BJ (cell line): ENCODE measurements around the gene DNAJC18. TPM values are rescaled to one million over a fixed set of nuclear protein-coding genes. Genes with fewer than 3 reads are reported as not detected.

Experiments used
- CTCF ChIA-PET: fragments of 350-600 bp; formaldehyde crosslinking; extraction: SDS; loops from one replicate; lab custom pipeline; 2021; ENCODE audit warnings: antibody characterized with exemption, inconsistent platforms; lab: Yijun Ruan, JAX
- POLR2A ChIA-PET: fragments of 300-600 bp; sonication (Branson Sonifier 250); formaldehyde crosslinking; extraction: SDS; loops from one replicate; lab custom pipeline; 2021; ENCODE audit warnings: antibody characterized with exemption; lab: Charles Lee
- DNase-seq: peaks from one replicate; pipeline ENCODE4 v3.0.0-alpha.2; 2011; ENCODE audit warnings: low read depth
- H3K27me3 ChIP-seq: 2 replicates; pipeline ENCODE4 v1.6.0; 2011; ENCODE audit warnings: low read length; ENCODE audit not compliant: control insufficient read depth, insufficient read depth
- H3K36me3 ChIP-seq: 2 replicates; pipeline ENCODE4 v1.5.1; 2011; ENCODE audit warnings: low read length; ENCODE audit not compliant: control insufficient read depth, insufficient read depth
- H3K4me3 ChIP-seq: 2 replicates; pipeline ENCODE4 v1.5.1; 2011; ENCODE audit warnings: low read depth, mild to moderate bottlenecking, control low read depth, low read length
- polyA plus RNA-seq: library from polyadenylated mRNA; depleted of rRNA; stranded (reverse); fragments of >200 nt; gene quantifications from 2 replicates; pipeline ENCODE4 v1.2.3, GENCODE V29; 2011
- TF ChIP-seq, protein P1 (sequence below): IDR thresholded peaks from 2 replicates; pipeline ENCODE4 v1.5.1; 2011; ENCODE audit warnings: low read depth, mild to moderate bottlenecking, control low read depth, inconsistent platforms, low read length, moderate library complexity; ENCODE audit not compliant: insufficient read depth

Gene DNAJC18
- polyA plus RNA-seq, 1 experiment = 5.2 TPM

DNA sequence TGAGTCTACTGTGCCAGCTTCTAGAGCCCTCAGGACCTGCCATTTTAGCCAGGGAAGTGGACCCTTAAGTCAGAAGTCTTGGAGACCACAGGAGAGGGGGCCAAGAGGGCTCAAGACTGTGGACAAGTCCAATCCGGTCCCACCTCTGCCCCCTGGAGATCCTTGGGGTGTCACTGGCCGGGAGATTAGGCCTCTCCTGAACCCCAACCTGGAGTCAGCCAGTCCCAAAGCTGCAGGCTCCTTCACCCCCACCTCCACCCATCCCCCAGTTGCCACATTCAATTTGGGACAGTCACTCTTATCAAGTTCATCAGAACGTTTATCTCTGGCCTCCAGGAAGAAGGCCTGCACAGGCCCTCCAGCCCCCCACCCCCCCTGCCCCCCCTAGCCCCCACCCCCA, 56.5 kb downstream of the DNAJC18 start:
- CTCF ChIA-PET = no interaction called here
- POLR2A ChIA-PET = no interaction called here
- TF ChIP-seq, protein P1, sequence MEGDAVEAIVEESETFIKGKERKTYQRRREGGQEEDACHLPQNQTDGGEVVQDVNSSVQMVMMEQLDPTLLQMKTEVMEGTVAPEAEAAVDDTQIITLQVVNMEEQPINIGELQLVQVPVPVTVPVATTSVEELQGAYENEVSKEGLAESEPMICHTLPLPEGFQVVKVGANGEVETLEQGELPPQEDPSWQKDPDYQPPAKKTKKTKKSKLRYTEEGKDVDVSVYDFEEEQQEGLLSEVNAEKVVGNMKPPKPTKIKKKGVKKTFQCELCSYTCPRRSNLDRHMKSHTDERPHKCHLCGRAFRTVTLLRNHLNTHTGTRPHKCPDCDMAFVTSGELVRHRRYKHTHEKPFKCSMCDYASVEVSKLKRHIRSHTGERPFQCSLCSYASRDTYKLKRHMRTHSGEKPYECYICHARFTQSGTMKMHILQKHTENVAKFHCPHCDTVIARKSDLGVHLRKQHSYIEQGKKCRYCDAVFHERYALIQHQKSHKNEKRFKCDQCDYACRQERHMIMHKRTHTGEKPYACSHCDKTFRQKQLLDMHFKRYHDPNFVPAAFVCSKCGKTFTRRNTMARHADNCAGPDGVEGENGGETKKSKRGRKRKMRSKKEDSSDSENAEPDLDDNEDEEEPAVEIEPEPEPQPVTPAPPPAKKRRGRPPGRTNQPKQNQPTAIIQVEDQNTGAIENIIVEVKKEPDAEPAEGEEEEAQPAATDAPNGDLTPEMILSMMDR = no peak
- no peaks in the 10 kb centered on the region for H3K27me3 ChIP-seq
- H3K4me3 ChIP-seq = no peak overlapping the region
- no peak for DNase-seq
- H3K36me3 ChIP-seq = no peaks in the 10 kb centered on the region

DNA sequence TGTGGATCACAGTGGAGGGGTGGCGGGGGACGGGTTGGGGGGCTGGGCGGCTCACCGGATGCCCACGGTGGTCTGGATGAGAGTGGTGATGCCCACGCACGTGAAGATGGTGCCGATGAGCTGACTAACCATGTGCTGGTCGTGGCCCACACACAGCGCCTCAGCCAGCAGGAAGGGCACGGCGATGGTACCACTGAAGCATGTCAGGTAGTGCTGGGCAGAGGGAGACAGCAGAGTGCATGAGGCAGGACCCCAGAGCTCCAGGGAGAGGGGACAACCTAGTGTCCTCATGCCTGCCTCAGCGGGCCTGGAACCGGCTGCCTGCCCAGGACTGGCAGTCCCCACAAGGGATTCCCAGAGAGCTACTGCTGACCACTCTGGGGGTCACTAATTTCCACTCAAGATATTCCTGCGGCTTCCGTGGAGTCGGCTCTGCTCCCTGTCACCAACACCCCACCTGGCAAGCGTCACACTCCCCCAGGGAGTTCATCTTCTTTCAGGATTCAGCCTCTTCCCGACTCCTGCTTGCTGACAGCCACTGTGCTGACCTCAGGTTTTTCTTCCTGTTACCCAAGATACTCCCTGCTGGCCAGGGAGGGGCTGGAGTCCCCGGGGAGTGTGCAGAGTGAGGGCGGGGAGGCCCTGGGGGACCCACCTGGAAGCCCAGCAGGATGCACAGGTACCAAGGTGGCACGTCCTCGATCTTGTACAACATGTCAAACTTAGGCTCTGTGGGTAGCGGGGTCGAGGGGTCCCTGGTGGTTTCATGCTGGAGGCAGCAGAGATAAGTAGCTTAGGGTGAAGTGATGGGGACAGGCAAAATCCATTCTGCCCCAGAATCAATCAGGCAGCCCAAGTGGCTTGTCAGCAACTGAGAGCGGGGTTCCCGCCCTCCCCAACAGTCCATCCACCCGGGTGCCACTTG, 57.2 kb downstream of the DNAJC18 start:
- Histone ChIP-seq H3K4me3 (no peak overlapping the region), H3K27me3 (no peaks in the 10 kb centered on the region), H3K36me3 (no peaks in the 10 kb centered on the region; the same call in 1 of the 2 replicates)
- ChIA-PET POLR2A (no interaction called here), CTCF (no interaction called here)
- TF ChIP-seq, protein P1 = no peak
- no peak for DNase-seq

DNA sequence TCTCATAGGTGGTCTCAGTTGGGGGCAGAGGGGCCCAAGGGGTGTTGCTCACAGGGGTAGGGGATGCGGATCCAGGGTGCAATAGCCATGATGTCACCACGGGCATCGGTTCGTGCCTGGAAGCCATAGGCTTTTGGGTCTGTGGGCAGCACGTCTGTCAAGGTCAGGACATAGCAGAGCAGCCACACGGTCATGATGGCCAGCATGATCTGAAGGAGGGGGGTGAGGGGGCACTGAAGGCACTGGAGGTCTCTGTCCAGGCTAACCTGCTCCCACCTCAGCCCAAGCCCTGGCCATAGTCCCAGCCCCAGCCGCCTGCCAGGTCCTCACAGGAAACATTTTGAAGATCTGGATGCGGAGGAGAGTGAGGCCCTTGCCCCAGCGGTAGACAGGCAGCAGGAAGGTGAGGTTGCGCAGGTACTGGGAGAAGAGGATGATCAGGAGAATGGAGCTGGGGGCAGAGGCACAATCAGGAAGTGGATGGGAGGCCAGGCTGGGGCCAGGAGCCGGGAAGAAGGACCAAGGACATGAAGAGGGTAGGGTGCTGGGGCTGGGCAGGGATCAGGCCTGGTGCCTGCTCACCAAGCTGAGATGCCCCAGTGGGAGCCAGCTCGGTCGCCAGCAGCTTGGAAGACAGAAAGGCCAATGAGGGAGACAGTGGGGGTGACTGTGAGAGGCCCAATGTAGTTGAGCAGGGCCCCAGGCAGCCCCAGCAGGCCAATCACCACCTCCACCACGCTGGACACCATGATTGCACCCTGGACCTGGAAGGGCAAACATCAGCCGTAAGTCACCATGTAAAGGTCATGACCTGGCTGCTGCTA, 59.5 kb downstream of the DNAJC18 start:
- TF ChIP-seq, protein P1 = no peak
- POLR2A ChIA-PET = no interaction called here
- Histone ChIP-seq H3K4me3 (no peak overlapping the region), H3K36me3 (no peaks in the 10 kb centered on the region; the same call in 1 of the 2 replicates), H3K27me3 (no peaks in the 10 kb centered on the region)
- DNase-seq = no peak
- CTCF ChIA-PET = no interaction called here

DNA sequence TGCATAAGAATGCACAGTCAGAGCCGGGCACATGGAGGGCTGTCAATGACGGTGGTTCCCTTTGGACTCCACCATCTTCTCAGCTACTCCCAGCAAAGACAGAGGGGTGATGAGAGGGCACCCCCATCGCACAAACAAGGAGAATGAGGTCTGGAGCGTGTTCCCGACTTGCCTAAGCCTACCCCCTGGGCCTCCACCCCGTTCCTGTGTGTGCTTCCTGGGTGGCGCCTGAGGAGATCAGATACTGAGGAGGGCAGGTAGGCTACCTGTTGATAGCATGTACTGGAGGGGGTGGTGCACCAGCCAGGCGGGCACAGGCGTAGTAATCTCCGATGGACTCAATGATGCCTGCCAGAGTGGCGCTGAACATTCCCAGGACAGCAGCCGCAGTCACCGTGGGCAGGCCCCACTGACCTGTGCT, 60.4 kb downstream of the DNAJC18 start:
- POLR2A ChIA-PET = no interaction called here
- CTCF ChIA-PET = no interaction called here

More for the DNA sequence above, 60.4 kb downstream of the DNAJC18 start:
- DNase-seq = no peak
- no peaks in the 10 kb centered on the region for H3K27me3 ChIP-seq
- TF ChIP-seq, protein P1 = no peak
- no peak overlapping the region for H3K4me3 ChIP-seq
- no peaks in the 10 kb centered on the region; the same call in 1 of the 2 replicates for H3K36me3 ChIP-seq
